GM18526 (cell line): ENCODE data around the gene UNC5B.

Experiments
- POLR2A ChIP-seq: IDR thresholded peaks from 3 replicates; pipeline ENCODE4 v1.6.1; 2011; ENCODE audit not compliant: insufficient read length; ENCODE audit errors: extremely low read depth

UNC5B gene

GRCh38 chr10:71251319-71251718, 38.9 kb downstream of the UNC5B start:
- no peak for TF ChIP-seq POLR2A

- no peak for TF ChIP-seq POLR2A
Measured at GRCh38 chr10:71252220-71252619, 39.9 kb downstream of the UNC5B start.

GRCh38 chr10:71253981-71254818, 41.8 kb downstream of the UNC5B start:
- TF ChIP-seq POLR2A, result no peak

- TF ChIP-seq POLR2A, result no peak
Measured at GRCh38 chr10:71254834-71255549, 42.6 kb downstream of the UNC5B start.

- no peak for TF ChIP-seq POLR2A
Measured at GRCh38 chr10:71255550-71255807, 43.1 kb downstream of the UNC5B start.

GRCh38 chr10:71255808-71256660, 43.7 kb downstream of the UNC5B start:
- TF ChIP-seq POLR2A, result no peak

- no peak for TF ChIP-seq POLR2A
Measured at GRCh38 chr10:71256661-71257318, 44.4 kb downstream of the UNC5B start.

GRCh38 chr10:71257319-71257997, 45.1 kb downstream of the UNC5B start:
- TF ChIP-seq POLR2A, result no peak

- TF ChIP-seq POLR2A, result no peak
Measured at GRCh38 chr10:71258046-71258445, 45.7 kb downstream of the UNC5B start.

GRCh38 chr10:71258446-71259145, 46.2 kb downstream of the UNC5B start:
- TF ChIP-seq POLR2A, result no peak

- TF ChIP-seq POLR2A, result no peak
Measured at GRCh38 chr10:71259282-71259681, 46.9 kb downstream of the UNC5B start.

GRCh38 chr10:71259815-71260501, 47.6 kb downstream of the UNC5B start:
- no peak for TF ChIP-seq POLR2A

- TF ChIP-seq POLR2A, result no peak
Measured at GRCh38 chr10:71260622-71261325, 48.4 kb downstream of the UNC5B start.
